Stimulated activated CD4-positive, alpha-beta T cell treated with anti-CD3 and anti-CD28 coated beads, Interleukin-2, amount 100 ng/mL, for 48 hours (primary cell): ENCODE measurements around the gene SSPN.

Source experiments
- DNase-seq, 2 donors: peaks; one replicate each; pipeline ENCODE4 v3.0.0-alpha.2; 2020

Gene SSPN

DNA sequence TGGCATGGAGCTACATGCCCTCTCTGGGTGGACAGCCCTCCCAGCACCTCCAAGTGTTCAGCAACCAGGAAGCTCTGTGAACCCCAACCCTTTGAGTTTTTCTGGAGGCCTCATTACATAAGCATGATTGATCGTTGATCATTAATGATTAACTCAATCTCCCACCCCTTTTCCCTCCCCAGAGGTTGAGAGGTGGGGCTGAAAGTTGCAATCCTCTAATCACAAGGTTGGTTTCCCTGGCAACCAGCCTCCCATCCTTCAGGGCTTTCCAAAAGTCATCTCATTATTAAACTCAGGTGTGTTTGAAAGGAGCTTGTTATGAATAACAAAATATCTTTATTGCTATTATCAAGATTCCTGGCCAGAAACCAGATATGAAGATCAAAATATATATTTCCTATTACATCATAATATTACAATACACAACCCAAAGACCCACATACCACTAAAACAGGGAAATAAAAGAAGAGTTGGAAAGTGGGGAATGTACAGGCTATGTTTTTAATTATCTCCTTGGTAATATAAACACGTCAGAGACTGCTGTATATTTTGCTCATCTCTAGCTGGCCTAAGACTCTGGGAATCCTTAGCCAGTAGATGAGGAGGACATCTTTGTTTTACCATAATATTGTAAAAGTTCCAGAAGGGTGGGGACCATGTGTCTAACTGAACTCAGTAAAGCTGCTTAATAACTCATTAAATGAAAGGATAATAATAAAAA lies 73.6 kb downstream of the SSPN start:
- DNase-seq = no peak

DNA sequence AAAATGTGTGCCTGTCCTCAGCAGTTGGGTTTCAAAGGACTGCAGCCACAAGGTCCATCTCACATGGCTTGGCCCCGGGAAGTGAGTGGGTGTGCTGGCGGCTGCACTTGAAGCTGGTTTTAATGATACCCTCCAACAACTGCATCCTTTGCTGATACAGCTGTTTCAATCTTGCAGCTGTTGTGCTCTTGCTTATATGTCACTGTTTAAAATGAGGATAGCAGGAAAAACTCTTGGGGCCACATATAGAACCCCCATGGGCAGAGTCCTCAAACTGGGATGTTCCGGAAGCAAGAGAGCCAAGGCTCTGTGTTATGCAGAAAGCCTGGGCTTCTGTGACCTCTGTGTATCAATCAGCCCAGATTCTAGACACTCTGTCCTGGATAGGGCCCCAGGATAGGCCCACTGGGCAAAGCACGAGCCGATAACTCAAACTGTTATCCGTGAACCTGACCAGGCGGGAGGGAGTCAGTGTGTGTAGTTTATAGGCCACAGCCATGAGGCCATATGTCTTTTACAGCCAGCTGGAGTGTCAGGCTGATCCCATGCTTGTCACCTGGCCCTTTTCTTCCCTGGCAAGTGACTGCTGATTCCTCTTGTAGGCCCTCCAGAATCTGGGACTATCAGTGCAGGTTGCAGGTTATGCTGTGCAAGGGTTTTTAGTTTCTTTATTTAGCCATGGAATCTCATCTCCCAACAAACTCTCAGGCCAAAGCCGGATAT lies 74.3 kb downstream of the SSPN start:
- DNase-seq = no peak

DNA sequence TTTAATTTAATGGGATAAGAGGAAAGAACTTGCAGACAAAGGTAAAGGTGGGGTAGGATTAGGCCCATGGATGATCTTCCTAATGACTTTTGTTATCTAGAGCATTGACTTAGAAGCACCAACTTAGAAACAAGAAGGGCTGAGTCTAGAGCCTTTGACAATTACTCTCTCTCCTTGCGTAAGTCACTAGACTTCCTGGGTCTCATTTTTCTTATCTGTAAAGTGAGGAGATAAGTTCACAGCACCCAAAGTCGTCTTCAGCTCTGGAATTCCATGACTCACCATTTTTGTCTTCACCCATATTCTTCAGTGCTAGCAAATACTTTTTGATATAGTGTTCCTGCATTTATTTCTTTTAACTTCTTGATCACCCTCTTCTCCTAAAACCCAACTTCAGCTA lies 75.7 kb downstream of the SSPN start:
- no peak for DNase-seq

DNA sequence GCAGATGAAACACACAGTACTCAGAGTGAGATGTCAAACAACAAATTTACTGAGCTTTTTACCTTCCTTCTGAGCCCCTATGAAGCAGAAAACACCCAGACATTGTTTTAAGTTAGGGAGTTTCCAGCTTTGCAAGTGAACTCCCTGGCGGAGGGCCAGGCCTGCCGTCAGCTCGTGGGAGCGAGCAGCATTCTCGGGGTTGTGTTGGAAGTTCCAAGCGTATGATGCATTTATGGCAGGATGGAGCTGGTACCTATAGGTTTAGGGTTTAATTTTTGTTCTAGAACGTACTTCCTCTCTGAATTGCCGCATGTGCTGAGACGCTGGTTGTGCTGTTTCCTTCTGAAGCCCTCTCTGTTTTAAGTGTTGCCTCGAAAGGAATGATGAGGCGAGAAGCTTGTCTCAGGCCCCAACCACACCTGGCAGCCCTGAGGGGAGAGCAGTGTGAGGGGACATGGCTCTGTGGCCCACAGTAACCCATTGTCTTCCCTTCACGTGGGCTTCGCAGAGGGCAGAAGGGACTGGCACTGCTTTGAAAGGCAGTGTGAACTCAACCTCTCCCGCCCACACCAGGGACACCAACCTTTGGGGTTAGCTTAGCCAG lies 76.6 kb downstream of the SSPN start:
- DNase-seq = no peak

DNA sequence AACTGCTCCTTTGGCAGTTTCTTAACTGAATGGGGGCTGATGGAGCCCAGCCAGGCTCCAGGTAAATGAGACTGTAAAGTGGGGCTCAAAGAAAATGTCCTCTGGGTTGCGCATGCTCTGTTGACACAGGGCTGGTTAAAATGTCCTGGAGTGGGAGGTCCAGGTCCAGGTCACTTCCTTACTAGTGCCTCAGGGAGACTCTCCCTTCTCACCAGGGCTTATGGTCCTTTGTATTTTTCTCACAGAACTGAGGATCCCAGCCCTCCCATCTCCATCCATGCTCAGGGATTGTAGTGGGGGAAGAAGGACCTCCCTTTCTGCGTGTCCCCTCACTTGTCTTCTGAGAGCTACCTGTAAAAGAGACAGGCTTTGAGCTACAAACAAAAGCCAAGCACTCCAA lies 77.5 kb downstream of the SSPN start:
- DNase-seq = no peak

DNA sequence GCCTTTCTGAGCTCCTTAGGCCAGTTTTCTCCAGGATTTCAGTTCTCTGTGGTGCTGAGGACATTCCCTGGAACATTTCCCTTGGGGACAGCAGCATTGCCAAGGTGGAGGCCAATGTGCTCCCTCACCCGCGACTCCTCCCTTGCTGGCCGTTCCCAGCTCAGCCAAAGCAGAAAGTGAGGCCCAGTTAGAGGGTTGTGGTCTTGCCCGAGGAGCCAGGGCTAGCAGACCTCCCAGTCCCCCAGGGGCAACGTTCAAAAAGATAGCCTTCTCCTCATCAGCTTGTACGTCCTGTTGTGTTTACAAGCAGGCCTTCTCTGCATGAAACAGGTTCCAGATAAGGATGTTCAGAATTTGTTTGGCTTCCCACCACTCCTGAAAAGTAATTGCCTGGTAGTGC lies 78.4 kb downstream of the SSPN start:
- DNase-seq = no peak

DNA sequence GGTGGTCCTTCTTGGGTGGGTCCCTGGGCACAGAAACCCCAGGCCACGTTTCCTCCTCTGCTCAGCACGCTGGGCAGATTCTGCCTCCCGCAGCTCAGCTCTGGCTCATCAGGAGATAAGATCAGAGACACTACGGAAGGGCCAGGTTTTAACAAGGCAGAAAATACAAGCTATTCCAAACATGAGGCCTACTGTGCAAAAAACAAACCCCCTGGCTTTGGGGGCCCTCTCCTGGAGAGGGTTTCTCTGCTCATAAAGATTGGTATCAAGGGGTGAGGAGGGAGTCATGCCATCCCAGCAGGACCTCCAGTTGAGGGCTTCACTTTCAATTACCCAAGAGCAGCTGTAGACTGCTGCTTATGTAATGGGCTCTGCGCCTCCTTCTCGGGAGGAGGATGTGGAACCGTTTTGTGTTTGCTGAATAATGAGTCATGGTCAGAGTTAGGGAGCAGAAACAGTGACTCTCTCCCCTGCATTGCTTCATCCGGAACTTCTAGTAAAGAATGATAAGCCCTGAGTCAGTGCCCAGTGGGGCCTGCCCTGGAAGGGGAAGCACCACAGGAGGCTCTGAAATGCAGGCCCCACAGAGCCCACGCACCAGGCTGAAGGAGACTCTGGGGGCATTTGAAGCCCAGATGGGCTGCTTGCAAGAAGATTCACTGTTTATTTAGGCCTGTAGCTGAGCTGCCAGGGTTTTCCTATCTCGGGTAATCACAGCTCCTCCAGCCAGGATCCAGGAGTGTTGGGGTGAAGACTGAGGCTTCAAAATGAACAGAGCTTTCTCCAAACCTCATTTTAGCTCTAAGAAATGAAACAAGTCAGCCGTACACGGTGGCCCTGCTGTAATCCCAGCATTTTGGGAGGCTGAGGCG lies 79.3 kb downstream of the SSPN start:
- peak; percentile 35 to 39 for DNase-seq

DNA sequence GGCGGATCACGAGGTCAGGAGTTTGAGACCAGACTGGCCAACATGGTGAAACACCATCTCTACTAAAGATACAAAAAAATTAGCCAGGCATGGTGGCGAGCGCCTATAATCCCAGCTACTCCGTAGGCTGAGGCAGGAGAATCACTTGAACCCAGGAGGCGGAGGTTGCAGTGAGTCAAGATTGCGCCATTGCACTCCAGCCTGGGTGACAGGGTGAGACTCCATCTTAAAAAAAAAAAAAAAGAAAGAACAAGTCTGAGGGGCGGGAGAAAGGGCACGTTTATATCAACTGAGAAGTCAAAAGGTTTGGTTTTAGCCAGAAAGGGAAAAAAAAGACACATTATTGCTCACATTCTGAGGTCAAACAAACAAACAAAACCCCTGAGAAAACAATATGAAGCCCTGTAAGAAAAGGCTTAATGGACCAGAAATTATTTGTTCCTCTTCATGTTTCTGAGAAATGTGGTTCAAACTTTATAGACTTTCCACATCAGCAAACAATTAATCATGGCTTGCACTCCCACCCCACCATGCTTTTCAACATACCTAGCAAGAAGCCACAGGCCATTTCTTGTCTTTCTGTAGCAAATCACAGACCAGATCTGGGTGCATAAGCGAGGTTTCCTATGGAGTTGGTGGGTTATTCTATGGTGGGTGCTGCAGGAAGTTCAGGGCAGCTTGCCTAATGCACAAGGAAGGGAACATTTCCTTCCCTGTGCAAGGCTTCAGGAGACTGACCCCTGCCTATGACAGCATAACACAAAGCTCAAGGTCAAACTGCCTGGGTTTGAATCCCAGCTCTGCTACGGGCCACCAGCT lies 80.1 kb downstream of the SSPN start:
- no peak for DNase-seq

DNA sequence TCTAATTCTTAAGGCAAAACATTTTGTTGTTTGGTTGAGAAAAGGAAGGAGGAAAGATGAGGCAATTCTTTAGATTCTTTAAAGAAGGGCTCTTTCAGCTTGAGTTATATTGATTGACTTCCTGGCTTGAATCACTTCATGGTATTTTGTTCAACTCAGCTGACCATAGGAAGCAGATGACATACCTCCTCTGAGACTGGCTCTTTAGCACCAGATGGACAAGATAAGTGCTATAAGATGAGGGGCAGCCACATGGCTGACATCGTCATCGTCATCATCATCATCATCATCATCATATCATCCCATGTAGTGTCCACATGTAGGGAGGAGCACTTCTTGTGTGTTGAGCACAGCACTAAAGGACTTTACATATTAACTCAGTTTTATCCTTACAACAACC lies 81.3 kb downstream of the SSPN start:
- no peak for DNase-seq

DNA sequence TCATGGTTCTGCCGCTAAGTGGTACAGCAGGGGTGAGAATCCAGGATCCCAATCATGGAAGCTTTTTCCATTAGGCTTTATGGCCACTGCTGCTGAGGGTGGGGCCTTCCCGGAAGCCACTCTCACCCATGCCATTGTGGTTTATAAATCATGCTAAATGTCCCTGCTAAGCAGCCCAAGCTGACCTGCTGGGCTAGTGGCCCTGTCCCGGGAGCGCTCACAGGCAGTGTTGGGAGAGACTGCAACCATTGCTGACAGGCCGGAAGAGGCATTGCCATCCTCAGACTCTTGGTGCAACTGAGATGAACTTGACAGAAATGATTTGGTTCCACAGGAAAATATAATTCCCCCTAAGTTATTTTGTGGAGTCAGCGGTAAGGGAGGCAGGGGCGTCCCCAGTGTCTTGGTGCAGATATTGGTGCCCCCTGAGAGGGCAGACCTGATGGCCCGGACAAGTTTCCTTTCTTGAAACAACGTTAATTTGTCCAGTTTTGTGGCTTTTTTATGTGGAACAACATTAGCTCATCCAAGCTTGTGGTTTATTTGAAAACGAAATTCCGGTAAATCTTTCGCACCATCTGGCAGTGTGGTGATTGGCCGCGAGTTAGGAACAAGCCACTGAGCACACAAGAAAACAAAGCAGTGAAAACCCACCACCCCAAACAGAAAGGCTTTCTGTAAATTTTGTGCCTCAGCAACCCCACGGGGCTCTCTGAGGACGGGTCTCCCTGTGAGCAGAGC lies 82.3 kb downstream of the SSPN start:
- no peak for DNase-seq

DNA sequence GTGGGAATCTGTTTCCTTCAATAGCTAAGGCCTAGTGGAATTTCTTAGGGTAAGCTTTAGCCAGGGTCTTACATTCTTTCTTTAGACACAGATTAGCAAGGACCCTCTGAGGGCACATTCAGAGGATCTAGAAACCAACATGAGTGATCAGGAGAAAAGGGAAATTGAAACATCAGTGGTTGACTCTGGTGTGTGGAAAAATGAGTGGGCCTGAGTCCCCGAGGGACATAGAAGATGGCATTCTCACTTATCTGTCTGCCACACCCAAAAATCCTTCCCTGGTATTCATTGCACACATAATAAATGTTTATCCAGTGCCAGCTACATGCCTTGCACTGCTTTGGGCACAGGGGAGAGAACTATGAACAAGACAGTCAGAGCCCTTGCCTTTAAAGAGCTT lies 82.9 kb downstream of the SSPN start:
- DNase-seq = no peak

DNA sequence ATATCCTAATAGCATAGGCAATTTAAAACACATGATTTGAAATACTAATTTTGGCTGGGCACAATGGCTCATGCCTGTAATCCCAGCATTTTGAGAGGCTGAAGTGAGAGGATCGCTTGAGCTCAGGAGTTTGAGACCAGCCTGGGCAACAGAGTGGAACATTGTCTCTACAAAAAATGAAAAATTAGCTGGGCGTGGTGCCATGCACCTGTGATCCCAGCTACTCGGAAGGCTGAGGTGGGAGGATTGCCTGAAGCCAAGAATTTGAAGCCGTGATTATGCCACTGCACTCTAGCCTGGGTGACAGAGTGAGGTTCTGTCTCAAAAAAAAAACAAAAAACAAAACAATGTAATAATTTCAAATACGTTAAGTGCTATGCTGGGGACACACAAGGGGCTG lies 83.3 kb downstream of the SSPN start:
- DNase-seq = no peak

DNA sequence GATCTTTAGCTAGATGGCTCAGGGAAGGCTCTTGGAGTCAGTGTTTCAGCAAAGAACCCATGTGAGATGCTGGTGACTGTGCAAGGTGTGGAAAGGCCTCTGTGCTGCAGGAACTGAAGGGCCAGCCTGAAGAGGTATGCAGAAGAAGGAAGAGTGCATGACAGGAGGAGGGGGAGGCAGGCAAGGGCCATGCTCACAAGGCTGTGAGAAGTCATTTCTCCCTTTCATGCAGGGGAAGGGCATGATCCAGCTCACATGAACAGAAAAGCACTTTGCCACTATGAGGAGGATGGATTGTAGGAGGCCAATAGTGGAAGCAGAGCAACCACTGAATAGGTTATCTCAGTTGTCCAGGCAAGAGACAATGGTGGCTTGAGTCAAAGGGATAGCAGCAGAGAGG lies 83.7 kb downstream of the SSPN start:
- no peak for DNase-seq

DNA sequence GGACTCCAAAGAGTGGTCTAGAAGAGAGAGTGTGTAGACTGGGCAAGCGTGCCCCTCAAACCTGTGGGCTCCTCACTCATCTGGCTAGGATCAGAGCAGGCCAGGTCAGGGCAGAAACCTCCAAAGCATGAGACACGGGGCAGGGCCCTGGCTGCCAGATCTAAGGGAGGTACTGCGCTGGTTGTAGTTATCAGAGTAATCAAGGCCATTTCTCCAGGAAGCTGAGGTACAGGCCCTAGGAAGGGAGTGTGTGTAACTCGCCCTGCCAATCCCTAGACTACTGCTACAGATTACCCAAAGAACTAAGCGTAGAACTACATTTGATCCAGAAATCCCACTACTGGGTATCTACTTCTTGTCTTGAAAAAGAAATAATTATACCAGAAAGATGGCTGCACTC lies 84.5 kb downstream of the SSPN start:
- no peak for DNase-seq

DNA sequence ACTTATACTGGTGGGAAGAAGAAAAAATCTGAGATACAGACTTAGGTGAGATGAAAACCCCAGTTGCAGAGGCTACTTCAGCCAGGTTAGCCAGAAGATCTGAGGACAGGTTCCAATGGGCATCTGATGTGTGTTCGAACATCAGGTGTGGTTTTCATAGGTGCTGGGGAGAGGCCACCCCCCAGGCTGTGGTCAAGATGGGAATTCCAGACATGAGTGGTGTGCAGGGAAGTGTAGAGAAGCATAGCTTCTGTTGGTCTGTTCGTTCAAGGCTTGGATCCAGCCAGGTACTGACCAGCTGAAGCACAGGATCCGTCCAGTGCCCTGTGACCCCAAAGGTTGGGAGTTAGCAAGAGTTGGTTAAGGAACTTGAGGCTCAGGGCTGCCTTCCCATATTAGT lies 85.5 kb downstream of the SSPN start:
- no peak for DNase-seq

DNA sequence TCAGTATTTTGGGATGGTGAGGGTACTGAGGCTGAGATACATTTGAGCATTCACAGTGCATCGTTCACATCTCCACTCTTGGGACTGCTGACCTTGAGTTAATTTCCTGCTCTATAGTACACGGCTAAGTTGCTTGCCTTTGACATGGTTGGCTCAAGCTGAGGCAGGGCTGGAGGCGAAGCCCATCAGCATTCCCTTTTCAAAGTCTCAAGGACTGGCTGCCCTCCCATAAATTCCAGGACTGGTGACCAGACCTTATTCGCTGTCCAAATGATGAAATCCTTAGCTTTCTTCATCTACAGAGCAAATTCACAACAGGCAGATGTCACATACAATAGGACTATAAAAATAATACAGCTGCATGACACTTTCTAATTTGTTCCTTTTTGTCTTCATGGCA lies 85.9 kb downstream of the SSPN start:
- DNase-seq = no peak

DNA sequence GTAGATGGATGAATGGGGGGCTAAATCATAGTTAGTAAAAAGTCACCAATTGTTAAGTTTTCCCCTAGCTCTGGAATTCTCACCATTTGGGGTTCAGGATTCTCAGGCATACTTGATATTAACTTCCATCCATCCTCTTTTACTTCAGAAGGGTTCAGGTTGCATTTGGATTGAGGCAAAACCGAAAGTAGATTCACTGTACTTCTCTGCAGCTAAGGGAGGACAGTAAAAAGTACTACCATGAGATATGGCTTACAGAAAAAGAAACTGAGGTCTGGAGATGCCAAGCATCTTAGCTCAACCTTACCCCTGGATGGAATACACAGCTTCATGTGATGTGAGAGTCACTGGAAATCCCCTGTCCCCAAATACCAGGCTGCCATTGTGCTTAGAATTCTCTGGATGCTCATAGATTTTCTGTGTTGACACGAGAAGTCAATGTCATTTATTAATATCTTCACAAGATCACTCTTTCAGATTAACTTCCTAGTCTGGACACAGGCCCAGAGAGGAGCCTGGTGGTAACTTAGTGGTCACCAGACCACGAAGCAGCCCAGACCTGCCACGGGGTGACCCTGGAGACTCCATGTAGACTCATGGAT lies 87.1 kb downstream of the SSPN start:
- DNase-seq = no peak

DNA sequence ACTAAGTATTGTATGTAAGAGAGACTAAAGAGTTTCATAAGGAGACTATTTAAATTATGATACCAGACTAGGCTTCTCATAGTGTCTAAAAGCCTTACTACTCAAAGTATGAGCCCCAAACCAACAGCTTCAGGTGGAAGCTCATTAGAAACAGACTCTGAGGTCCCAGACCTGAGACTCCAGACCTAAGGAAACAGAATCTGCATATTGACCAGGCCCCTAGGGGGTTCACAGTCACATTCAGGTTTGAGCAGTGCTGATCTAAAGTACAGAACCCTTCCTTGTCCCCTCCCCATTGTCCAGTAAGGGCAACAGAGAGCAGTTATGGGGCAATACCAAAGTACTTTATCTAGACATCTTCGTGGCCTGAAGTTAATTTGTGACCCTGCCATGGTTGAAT lies 87.7 kb downstream of the SSPN start:
- DNase-seq = no peak

DNA sequence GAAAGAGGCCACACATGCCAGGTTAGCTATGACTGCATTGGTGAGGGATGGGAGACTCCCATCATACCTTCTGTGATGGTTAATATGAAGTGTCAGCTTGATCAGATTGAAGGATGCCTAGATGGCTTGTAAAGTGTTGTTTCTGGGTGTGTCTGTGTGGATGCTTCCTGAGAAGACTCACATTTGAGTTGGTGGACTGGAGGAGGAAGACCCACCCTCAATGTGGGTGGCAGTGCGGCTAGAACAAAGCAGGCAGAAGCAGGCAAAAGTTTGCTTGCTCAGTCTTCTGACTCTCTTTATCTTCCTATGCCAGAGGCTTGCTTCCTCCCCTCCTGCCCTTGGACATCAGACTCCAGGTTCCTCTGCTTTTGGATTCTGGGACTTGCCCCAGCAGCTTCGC lies 88.2 kb downstream of the SSPN start:
- no peak for DNase-seq

DNA sequence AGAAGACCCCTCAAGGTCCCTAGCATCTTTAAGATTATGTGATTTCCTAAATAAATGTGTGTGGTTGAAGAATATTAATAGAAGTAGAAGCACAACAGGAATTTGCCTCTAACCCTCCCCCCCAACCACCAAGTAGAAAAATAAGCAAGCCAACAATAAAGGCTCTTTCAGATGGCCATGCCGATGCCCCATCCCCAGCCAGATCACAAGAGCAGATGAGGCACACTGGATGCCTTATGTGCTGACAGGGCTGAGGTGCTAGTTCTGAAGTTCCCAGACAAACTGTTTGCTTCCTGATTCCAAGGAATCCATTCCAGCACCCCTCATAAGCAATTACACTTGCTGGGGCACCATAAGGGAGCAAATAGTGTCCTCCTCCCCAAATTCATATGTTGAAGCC lies 90.0 kb downstream of the SSPN start:
- no peak for DNase-seq

DNA sequence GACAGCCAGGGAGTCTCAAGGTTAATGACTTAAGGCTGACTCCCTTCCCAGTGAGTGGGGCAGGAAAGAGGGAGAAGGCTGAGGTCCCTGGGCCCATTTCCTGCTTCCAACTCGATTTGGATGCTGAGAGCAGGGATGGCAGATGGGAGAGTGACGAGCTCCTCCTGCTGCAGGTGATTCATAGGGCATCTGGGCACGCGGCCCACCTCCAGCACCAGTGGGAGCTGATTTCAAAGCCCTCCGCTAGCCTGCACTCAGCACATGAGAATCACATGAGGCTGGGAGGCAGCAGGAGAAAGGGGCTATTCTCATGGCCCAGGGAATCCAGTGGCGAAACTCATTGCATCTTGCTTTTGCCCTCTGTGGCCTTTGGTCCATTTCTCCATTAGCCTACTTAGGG lies 90.8 kb downstream of the SSPN start:
- no peak for DNase-seq
